HL-60 (cell line): Measurements from ENCODE around the gene HLTF.

Experiments used
- CTCF ChIP-seq: IDR thresholded peaks from one replicate; pipeline ENCODE4 v1.5.1; 2011; ENCODE audit warnings: low read length, control low read depth, inconsistent platforms; ENCODE audit not compliant: insufficient read depth
- REST ChIP-seq: IDR thresholded peaks from 2 replicates; pipeline ENCODE4 v1.6.1; 2012; ENCODE audit warnings: low read depth; ENCODE audit not compliant: insufficient replicate concordance

GRCh38 chr3:149085828-149086231 is 503 bp downstream of the HLTF start:
- TF ChIP-seq CTCF (no peak), REST (no peak)
